Kidney (tissue), 14 donors: ENCODE data around the gene LYPLA2. TPM values are rescaled to one million over a fixed set of nuclear protein-coding genes. Genes with fewer than 3 reads are reported as not detected.
A peak's percentile ranks its signal among the peaks of the same experiment; 100 is the strongest.

Experiments used
- DNase-seq, 5 donors: peaks; one replicate each; pipeline ENCODE4 v3.0.0-alpha.2; 2013 to 2020
- FAIRE-seq: peaks from 2 replicates; lab custom pipeline; 2012; peaks lifted over from hg19 to GRCh38; lab: Jason Lieb, UNC
- H3K27ac ChIP-seq, 2 donors: one replicate each; pipeline ENCODE4 v1.7.0; 2013; ENCODE audit warnings: low read depth in 2 of 2, low read length in 2 of 2, inconsistent platforms in 1 of 2
- H3K27me3 ChIP-seq: one replicate; pipeline ENCODE4 v1.7.1; 2013; ENCODE audit warnings: low read length, inconsistent platforms; ENCODE audit not compliant: control insufficient read depth, insufficient read depth
- H3K36me3 ChIP-seq, 3 donors: one replicate each; pipeline versions ENCODE4 v1.7.0 to v1.7.1; 2013; ENCODE audit warnings: low read length in 3 of 3, control low read depth in 1 of 3, inconsistent platforms in 1 of 3; ENCODE audit not compliant: insufficient read depth in 3 of 3, control insufficient read depth in 2 of 3
- H3K4me1 ChIP-seq, 3 donors: one replicate each; pipeline versions ENCODE4 v1.7.0 to v1.7.1; 2013; ENCODE audit warnings: low read length in 3 of 3, inconsistent platforms in 1 of 3, low read depth in 1 of 3; ENCODE audit not compliant: control insufficient read depth in 2 of 3, insufficient read depth in 2 of 3
- H3K4me3 ChIP-seq, 3 donors: one replicate each; pipeline versions ENCODE4 v1.7.0 to v1.8.1; 2013; ENCODE audit warnings: low read length in 3 of 3, control low read depth in 1 of 3, inconsistent platforms in 1 of 3
- H3K9ac ChIP-seq, 3 donors: one replicate each; pipeline versions ENCODE4 v1.7.0 to v1.7.1; 2013; ENCODE audit warnings: low read length in 3 of 3, control low read depth in 1 of 3, inconsistent platforms in 1 of 3
- H3K9me3 ChIP-seq, 3 donors: one replicate each; pipeline versions ENCODE4 v1.7.0 to v1.7.1; 2013; ENCODE audit warnings: low read length in 3 of 3, control low read depth in 1 of 3, inconsistent platforms in 1 of 3; ENCODE audit not compliant: control insufficient read depth in 2 of 3, insufficient read depth in 1 of 3
- intact Hi-C: fragments of 100-400 bp; cut with DNase I; formaldehyde crosslinking; loops from one replicate; pipeline ENCODE4 v1.11.1; 2022
- polyA plus RNA-seq: library from polyadenylated mRNA; stranded (reverse); fragments of 350-450 nt; fragmentation: Illumina TruSeq; extraction: RNeasy Lipid Tissue Mini Kit (QIAGEN cat#74804); gene quantifications from one replicate; pipeline ENCODE4 v1.2.3, GENCODE V29; 2014; ENCODE audit warnings: low read depth, low replicate concordance; ENCODE audit not compliant: insufficient read depth
- total RNA-seq: library from RNA; stranded (reverse); fragmentation: NEBNext Ultra II Directional; extraction: Animal tissue kit (Norgen Biotek cat#: 25700); gene quantifications from one replicate; pipeline ENCODE4 v1.2.1, GENCODE V29; 2021
- TF ChIP-seq, protein P1 (sequence below): IDR thresholded peaks from 3 replicates; pipeline ENCODE4 v1.5.1; 2012; ENCODE audit warnings: mild to moderate bottlenecking, moderate library complexity, borderline replicate concordance; ENCODE audit not compliant: insufficient read depth; ENCODE audit errors: extremely low read depth
- donor health status: control.
- donor health status: control.
- donor health status: control.
- donor health status: control.
- donor health status: control.
- donor health status: DM: yes; HTN: yes; CAD: no.
- donor health status: Normal renal cell carcinoma (clear cell type).

LYPLA2 gene
- total and polyA plus RNA-seq, 2 donors from 2014 or later, result 71.3 to 133 TPM

DNA sequence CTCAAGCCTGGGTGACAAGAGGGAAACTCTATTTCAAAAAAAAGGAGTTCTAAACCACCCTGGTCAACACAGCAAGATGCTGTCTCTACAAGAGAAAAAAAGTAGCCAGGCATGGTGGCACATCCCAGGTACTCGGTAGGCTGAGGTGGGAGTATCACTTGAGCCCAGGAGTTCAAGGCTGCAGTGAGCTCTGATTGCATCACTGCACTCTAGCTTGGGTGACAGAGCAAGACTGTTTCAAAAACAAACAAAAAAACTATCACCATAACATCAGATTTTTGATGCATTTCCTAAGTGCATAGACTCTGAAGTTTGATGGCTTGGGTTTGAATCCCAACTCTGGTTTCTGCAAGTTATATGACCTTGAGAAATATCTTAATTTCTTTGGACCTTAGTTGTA is 38.0 kb upstream of the LYPLA2 start:
- no peak for FAIRE-seq
- intact Hi-C loops, result no loop called here

DNA sequence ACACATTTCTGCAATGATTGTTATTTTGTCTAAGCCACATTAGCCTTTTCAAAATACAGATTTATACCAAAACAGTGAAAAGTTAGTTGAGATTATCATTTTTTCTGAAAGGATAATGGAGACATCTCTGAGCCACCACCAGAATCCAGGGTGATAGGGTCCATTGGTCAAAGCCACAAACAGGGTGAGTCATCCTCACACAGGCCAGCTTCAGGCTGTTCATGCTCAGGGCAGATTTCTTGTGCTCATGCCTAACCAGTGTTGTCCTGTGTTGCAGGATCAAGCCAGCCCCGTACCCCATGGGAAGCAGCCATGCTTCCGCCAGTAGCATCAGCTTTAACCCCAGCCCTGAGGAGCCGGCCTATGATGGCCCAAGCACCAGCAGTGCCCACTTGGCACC is 34.3 kb upstream of the LYPLA2 start:
- Histone ChIP-seq H3K27me3 (no peaks in the 10 kb centered on the region), H3K9ac (no peak overlapping the region), H3K27ac (no peak overlapping the region), H3K36me3 (peaks cover 13 to 83% (median 65%) of the 10 kb centered on the region in 3 donors), H3K4me1 (no peaks in the 10 kb centered on the region), H3K4me3 (no peak overlapping the region), H3K9me3 (no peaks in the 10 kb centered on the region)
- no peak for FAIRE-seq
- DNase-seq, result no peak
- intact Hi-C loops, result no loop called here
- TF ChIP-seq, protein P1, sequence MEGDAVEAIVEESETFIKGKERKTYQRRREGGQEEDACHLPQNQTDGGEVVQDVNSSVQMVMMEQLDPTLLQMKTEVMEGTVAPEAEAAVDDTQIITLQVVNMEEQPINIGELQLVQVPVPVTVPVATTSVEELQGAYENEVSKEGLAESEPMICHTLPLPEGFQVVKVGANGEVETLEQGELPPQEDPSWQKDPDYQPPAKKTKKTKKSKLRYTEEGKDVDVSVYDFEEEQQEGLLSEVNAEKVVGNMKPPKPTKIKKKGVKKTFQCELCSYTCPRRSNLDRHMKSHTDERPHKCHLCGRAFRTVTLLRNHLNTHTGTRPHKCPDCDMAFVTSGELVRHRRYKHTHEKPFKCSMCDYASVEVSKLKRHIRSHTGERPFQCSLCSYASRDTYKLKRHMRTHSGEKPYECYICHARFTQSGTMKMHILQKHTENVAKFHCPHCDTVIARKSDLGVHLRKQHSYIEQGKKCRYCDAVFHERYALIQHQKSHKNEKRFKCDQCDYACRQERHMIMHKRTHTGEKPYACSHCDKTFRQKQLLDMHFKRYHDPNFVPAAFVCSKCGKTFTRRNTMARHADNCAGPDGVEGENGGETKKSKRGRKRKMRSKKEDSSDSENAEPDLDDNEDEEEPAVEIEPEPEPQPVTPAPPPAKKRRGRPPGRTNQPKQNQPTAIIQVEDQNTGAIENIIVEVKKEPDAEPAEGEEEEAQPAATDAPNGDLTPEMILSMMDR, result no peak

More for the DNA sequence above, 38.0 kb upstream of the LYPLA2 start:
- Histone ChIP-seq H3K36me3 (peaks cover 13 to 75% (median 56%) of the 10 kb centered on the region in 3 donors), H3K9ac (no peak overlapping the region), H3K4me1 (no peaks in the 10 kb centered on the region), H3K27ac (no peak overlapping the region), H3K27me3 (no peaks in the 10 kb centered on the region), H3K9me3 (no peaks in the 10 kb centered on the region), H3K4me3 (no peak overlapping the region)
- DNase-seq, result no peak
- TF ChIP-seq, protein P1, result no peak

DNA sequence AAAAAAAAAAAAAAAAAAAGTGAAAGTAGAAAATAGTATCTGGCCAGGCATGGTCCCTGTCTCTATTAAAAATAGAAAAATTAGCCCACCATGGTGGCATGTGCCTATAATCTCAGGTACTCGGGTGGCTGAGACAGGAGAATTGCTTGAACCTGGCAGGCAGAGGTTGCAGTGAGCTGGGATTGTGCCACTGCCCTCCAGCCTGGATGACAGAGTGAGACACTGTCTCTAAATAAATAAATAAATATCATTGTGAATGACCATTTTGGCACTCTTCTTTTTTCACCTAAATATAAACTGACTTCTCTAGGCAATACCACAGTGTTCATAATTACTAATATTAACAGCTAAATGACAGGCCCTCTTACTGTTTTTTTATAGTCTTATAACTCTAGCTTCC is 33.1 kb upstream of the LYPLA2 start:
- no peak for DNase-seq
- Histone ChIP-seq H3K4me1 (no peaks in the 10 kb centered on the region), H3K27ac (no peak overlapping the region), H3K27me3 (no peaks in the 10 kb centered on the region), H3K9me3 (no peaks in the 10 kb centered on the region), H3K4me3 (no peak overlapping the region), H3K36me3 (peaks cover 12 to 71% (median 58%) of the 10 kb centered on the region in 3 donors), H3K9ac (no peak overlapping the region)
- no peak for FAIRE-seq
- intact Hi-C loops, result no loop called here
- TF ChIP-seq, protein P1, result no peak

DNA sequence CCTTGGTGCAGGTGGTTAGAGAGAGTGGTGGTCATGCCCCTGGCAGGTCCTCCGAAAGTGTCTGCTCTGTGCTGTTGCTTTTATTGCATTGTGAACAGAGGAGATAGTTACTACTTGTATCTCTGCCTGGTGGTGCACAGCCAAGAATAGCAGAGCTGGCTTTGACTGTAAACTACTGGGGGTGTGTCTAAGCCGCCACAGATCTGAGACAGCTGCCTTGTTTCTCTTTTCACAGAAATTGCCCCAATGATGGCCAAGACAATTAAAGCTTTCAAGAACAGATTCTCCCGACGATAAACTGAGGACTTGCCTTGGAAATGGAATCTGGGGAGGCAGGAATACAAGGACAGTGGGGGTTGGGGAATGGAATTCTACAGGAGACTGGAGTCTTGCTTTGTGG is 31.7 kb upstream of the LYPLA2 start:
- Histone ChIP-seq H3K4me1 (no peaks in the 10 kb centered on the region), H3K9me3 (no peaks in the 10 kb centered on the region), H3K27ac (no peak overlapping the region), H3K4me3 (no peak overlapping the region), H3K36me3 (peaks cover 6 to 57% (median 46%) of the 10 kb centered on the region in 3 donors), H3K27me3 (no peaks in the 10 kb centered on the region), H3K9ac (no peak overlapping the region)
- DNase-seq (peak in 1 of 5 donors; percentile 57), FAIRE-seq (no peak)
- intact Hi-C loops, result no loop called here
- TF ChIP-seq, protein P1, result no peak
